Panc1 (cell line): ENCODE results near the gene KCNH5.

Experiments
- POLR2AphosphoS5 ChIP-seq: IDR thresholded peaks from 2 replicates; pipeline ENCODE4 v1.6.1; 2012; ENCODE audit warnings: mild to moderate bottlenecking, low read depth, low read length, moderate library complexity
- TCF7L2 ChIP-seq: IDR thresholded peaks from 2 replicates; pipeline ENCODE4 v1.6.1; 2011; ENCODE audit warnings: mild to moderate bottlenecking, low read depth, low read length, inconsistent platforms
- TF ChIP-seq, protein P1 (sequence below): fragments of 450-650 bp; IDR thresholded peaks from 2 replicates; pipeline ENCODE4 v1.5.1; 2017; ENCODE audit warnings: mild to moderate bottlenecking
- TF ChIP-seq, protein P2 (sequence below), 2 experiments: IDR thresholded peaks; 2 replicates each; pipeline ENCODE4 v1.6.1; 2011 to 2012; ENCODE audit warnings: low read depth in 2 of 2, control low read depth in 1 of 2, low read length in 1 of 2, mild to moderate bottlenecking in 1 of 2, moderate library complexity in 1 of 2; ENCODE audit not compliant: insufficient read depth in 1 of 2

DNA sequence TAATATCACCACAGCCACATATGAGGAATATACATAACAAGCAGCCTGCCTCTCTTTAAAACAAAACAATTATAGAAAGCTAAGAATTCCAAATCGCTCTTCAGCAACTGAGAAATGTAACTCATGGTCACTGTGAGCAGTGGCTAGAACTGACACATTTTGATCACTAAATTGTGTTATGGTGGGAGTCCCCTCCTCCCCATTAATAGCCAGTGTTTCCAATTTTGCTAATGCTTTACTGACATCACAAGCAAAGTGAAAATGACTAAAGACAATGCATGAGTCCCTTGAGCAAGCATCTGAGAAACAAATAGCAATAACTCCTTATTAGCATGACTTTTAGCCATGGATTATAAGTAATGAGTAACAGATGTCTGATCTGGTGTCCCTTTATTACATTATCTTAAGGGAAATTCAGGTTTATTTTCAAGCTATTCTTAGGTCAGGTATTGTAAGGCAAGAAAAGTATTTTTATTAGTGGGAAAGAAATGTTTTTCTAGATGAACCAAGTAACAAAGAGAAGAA lies 148.3 kb downstream of the KCNH5 start:
- TF ChIP-seq, protein P1, sequence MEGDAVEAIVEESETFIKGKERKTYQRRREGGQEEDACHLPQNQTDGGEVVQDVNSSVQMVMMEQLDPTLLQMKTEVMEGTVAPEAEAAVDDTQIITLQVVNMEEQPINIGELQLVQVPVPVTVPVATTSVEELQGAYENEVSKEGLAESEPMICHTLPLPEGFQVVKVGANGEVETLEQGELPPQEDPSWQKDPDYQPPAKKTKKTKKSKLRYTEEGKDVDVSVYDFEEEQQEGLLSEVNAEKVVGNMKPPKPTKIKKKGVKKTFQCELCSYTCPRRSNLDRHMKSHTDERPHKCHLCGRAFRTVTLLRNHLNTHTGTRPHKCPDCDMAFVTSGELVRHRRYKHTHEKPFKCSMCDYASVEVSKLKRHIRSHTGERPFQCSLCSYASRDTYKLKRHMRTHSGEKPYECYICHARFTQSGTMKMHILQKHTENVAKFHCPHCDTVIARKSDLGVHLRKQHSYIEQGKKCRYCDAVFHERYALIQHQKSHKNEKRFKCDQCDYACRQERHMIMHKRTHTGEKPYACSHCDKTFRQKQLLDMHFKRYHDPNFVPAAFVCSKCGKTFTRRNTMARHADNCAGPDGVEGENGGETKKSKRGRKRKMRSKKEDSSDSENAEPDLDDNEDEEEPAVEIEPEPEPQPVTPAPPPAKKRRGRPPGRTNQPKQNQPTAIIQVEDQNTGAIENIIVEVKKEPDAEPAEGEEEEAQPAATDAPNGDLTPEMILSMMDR, result no peak
- TF ChIP-seq POLR2AphosphoS5 (no peak), TCF7L2 (no peak)
- TF ChIP-seq, protein P2, sequence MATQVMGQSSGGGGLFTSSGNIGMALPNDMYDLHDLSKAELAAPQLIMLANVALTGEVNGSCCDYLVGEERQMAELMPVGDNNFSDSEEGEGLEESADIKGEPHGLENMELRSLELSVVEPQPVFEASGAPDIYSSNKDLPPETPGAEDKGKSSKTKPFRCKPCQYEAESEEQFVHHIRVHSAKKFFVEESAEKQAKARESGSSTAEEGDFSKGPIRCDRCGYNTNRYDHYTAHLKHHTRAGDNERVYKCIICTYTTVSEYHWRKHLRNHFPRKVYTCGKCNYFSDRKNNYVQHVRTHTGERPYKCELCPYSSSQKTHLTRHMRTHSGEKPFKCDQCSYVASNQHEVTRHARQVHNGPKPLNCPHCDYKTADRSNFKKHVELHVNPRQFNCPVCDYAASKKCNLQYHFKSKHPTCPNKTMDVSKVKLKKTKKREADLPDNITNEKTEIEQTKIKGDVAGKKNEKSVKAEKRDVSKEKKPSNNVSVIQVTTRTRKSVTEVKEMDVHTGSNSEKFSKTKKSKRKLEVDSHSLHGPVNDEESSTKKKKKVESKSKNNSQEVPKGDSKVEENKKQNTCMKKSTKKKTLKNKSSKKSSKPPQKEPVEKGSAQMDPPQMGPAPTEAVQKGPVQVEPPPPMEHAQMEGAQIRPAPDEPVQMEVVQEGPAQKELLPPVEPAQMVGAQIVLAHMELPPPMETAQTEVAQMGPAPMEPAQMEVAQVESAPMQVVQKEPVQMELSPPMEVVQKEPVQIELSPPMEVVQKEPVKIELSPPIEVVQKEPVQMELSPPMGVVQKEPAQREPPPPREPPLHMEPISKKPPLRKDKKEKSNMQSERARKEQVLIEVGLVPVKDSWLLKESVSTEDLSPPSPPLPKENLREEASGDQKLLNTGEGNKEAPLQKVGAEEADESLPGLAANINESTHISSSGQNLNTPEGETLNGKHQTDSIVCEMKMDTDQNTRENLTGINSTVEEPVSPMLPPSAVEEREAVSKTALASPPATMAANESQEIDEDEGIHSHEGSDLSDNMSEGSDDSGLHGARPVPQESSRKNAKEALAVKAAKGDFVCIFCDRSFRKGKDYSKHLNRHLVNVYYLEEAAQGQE (IDR thresholded peaks at IDR 0.05; ENCODE audit: insufficient read depth in 1 of 2, low read depth in 2 of 2, low read length in 1 of 2), result no peak
